HG03064 (cell line): ENCODE results near the gene ARHGEF6.
A peak's percentile ranks its signal among the peaks of the same experiment; 100 is the strongest.

Source experiments
- ATAC-seq: cut with Tn5 transposase; IDR thresholded peaks from one replicate; pipeline ENCODE4 v1.9.1; 2021; ENCODE audit warnings: low read depth; ENCODE audit not compliant: unreplicated experiment

The ARHGEF6 gene

DNA sequence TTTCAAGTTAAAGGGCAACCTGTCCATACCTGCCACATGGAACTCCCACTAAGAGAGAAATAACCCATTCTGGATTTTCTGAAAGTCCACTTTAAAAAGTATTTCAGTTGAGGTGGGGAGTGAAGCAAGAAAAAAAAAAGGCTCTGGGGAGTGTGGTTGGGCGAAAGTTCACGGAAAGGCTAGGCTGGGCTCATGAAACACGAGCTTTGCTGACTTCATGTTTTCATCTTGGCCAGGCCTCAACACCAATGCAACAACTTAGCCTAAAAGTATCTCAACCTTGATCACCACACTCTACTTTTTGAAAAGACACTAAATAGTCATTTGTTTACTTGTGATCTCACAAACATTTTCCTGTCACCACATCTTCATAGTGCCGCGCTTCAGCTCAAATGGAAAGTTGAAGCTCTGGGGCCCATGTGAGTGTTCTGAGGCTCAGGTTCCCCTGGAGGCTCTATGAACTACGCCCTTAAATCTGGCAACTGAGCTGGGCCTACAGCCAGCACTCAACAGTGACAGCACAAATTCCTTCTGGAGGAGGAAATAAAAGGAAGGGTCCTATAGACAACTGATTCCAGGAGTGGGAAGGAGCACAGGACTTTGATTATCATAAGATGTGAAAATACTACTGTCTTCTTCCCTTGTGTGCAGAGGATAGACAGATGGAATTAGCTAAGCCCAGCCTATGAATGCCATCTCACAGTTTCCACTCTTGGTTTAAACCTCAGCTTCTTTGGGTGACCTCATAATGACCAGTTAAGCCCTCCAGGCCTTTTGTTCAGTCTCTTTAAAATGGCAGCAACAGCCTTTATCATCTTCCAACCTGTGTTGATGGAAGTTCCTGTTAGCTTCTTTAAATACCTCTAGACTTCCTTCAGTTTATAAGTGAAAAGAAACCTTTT lies 127.7 kb downstream of the ARHGEF6 start:
- no peak for ATAC-seq

DNA sequence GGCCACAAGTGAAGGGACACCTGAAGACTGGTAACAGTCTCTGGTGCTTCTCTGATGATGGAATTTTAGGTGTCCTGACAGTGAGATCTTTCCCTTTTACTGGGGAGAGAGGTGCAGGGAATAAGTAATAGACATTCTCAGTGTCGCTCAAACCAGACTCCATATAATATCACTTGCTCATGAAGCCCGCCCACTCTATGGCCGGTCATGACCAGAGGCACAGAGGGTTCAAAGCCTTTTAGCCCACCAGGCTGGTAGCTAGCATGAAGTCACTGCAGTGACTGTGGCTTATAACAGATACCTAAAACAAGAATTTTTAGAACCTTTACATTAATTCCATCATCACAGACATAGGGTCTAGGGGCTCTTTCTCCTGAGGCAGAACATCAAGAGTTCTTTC lies 129.9 kb downstream of the ARHGEF6 start:
- ATAC-seq: no peak

DNA sequence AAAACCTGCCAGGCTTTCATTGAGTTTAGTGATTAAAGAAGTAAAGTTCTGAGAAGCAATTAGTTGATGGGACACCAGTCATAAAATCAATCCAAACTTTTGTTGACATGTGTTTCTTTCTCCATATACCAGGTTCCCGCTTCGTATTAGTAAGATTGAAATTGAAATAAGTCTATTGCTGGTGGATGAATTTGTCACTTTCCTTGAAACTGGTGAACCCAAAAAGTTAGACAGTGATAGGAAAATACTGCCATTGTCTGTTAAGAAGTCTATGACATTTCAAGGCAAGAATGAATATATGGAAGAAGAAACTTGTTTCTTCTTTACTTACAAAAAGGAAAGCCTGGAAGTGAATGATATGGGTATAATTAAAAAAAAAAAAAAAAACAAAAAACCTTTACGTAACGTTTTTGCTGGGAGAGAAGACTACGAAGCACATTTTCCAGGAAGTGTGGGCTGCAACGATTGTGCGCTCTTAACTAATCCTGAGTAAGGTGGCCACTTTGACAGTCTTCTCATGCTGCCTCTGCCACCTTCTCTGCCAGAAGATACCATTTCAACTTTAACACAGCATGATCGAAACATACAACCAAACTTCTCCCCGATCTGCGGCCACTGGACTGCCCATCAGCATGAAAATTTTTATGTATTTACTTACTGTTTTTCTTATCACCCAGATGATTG lies 132.9 kb downstream of the ARHGEF6 start, which contains the start of gene CD40LG:
Gene CD40LG (plus strand): TSS at position 482 of the 684 bp plus-strand sequence. CDS start 91 bp downstream, at position 573.
- no peak for ATAC-seq

DNA sequence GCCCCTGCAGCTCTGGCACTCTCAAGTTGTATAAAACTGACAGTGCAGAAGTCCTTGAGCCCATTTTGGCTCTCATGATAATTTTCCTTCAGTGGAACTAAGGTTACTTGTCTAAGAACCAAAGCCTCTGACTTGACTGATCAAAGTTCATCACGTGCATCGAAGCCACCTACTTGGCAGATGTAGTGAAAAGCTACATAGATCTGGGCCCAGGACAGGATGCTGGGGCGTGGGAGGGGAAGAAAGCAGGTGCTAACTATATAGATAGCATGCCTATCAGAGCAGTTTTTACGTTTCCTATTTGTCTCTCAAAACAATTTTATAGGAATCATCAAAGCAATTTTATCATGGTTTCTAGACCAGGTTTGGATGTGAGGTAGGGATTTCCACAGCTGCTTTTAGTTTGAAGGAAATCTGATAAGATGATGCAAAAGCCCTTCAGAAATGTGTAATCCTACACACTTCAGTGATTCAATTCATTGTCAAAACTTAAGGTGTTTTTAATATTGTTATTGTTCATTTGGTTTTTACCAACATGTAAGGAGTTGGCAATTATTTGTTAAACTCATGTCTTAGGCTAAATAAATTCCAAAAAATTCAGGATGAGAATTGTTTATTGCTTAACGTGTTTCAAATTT lies 134.0 kb downstream of the ARHGEF6 start:
- ATAC-seq: no peak

DNA sequence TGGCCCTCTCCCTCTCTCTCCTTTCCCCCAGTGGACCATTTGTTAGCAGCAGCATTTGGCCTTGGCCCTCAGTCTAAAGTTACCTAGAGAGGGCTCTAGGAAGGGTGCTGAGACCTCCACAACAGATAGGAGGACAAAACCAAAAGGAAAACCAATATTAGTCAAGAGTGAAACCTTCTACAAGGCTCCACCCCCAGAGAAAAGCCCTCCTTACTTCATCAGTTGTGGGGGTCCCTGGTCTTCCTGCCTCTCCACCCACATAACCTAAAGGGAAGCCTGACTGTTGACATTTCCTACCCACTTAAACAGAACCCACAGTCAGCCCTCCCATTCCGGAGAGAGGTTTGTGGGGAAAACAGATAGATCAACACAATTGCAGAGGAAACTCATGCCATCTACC lies 137.5 kb downstream of the ARHGEF6 start:
- ATAC-seq: no peak

DNA sequence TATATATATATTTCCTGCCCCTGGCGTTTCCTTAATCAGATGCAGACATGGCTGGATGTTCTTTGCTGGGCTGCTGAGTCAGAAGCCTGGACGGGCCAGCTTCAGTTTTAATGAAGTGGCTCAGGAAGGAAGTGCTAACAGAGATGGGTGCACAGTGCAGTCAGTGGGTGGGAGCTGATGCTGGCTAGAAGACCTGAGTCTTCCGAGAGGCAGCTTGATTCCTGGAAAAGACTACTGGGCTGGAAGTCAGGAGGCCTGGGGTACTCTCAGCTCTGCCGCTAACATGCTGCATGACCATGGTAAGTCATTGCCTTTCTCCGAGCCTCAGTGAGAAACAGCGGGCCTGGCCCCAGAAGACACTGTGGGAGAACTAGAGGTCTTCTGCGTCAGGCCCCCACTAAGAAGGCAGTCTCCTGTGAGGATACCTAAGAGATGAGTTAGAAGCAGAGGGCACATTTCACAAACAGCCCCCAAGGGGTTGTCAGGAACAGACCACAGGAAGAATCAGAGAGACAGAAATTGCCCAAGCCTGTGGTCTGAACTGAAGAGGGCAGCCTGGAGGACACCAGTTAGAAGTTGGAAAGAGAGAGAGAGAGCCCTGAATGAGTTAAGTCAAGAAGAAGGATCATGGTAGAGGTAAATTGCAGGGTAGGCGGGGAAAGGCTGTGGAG lies 141.1 kb downstream of the ARHGEF6 start:
- no peak for ATAC-seq

DNA sequence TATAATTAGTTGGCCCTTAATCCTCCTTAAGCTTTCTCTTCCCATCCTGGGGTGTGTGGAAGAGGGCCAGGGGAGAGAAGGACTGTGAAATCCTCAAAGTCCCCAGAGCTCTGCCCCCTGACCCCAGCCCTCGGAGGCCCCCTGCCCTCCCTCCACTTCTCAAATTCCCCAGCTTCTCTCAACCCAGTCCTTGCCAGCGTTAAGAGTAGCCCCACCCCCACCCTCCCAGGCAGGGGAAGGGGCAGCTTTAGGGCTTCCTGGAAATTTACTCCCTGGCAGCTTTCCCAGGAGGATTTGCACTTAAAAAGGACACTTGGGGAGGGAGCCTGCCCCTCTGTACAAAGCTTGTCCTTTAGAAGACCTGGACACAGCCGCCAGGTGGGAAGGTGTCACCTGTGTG lies 144.6 kb downstream of the ARHGEF6 start:
- ATAC-seq: no peak

DNA sequence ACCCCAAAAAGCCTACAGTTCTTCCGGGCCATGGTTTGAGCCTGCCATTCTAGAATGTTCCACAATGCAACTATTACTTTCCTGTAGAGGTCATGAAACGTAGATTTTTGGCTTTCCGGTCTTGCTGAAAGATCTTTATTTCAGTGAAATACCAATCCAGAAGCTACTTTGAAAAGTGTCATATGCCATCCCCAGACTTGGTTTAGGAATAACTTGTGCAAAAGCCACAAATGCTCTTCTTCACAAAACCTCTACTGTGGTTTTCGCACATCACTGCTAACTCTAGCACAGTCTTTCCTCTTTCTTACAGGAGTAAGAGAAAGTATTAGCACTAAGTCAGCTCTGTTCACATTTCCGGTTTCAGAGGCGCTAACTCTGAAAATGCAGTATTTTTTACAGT lies 145.5 kb downstream of the ARHGEF6 start:
- peak; percentile 80 for ATAC-seq

DNA sequence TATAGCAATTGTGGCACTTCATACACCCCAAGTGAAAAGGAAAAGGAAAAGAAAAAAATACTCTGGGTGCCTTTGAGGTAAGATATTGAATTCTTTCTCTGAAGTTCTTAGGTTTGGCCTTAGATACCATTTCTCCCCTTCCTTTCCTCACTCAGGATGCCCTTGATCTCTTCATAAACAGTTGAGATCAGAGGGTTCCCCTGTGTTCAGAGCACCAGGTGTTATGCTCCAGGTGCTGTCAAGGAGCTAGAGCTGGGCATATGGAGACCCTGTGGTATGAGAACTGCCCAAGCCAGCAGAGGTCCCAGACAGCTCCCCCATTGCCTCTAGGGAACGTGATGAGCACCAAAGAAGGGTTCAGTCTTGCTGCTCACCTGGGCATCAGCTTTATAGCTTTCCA lies 149.9 kb downstream of the ARHGEF6 start:
- no peak for ATAC-seq

DNA sequence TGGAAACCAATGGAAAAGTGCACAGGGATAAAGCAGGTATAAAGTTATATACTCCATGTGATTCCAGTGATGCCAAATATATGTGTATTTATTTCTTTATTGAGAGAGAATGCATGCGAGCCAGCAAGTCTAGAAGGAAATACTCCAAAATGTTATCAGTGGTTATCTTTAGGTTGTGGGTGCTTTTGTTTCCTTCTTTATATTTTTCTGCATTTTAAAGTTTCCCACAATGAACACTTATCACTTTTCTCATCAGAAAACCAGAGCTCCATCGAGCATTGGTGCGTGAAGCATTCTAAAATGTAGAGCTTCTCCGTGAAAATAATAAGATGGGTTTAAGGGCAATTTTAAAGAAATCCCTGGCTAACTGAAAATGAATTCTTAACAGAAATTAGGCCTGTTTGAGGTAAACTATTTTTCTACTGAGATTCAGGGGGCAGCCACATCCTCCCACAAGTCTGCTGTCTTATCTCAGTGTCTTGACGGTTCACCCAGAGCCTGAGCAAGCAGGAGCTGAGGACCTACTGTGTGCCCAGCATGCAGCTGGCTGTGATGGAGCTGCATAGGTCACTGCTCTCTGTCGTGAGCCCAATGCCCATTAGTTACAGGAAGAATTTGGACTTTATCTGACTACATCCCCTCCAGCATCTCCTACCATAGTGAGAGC lies 151.5 kb downstream of the ARHGEF6 start:
- ATAC-seq: no peak

DNA sequence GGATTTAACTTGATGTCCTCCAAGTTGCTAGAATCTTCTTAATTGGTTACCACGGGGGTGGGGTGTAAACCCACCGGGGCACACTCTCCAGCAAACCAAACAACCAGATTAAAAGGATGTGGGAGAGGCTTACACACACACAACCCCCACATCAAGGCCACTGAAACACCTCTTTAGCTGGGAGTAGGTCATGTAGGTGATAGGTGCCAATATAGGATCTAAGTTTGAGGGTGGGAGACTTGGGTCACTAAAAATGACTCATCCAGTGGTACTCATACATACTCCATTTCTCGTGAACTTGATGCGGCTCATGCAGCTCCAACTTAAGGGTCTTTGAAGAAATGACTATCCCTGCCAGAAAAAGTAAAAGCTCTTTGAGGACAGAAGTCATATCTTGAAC lies 153.3 kb downstream of the ARHGEF6 start:
- ATAC-seq: no peak

DNA sequence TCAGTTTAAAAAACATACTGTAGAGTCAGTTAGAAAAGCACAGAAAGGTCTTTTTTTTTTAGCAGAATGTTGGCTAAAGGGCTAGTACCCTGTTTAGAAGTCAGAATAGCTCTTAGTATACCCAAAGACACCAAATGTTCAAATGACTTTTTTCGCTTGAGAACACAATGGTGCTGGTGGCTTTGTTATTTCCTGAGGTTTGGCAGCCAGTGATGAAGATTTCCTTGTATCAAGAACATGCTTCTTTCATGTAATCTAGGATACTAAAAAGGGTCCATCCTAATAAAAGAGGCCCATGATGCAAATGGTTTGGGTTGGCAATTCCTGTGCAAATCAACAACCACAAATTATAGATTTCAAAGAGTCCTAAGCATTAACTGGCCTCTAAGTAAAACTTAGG lies 153.8 kb downstream of the ARHGEF6 start:
- no peak for ATAC-seq

DNA sequence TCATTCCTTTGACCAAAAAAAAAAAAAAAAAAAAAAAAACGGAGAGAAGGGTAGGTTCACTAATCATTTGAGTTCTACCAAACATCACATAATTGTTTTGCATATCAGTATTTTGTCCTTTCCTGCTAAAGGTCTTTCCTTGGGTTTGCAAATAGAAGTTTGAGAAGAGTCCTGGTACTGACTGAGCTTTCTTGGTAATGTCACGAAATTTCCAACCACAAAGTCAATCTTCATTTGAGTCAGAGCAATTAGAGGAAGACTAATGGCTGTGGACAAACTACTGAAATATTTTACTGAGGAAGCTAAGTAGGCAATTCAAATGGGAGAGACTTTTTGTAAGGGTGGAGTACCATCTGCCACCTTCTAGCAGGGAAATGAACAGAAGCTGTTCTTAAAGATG lies 154.5 kb downstream of the ARHGEF6 start:
- ATAC-seq: no peak

DNA sequence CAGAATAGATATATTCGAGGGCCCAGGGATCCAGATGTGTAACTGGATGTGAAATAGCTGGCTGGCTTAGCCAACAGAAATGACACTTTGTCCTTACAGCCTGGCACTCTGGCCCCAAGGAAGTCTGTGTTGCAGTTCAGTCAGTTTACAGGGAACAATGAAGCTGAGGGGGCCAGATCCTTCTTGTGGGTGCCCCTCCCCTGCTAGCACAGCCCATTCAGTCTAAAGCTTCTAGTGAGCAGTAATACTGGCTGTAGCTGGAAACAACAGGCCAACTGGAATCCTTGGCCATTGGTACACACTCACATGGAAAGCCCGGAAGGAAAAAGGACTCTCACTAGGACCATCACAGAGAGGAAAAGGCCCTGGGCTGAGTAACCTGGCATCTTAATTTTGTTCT lies 155.5 kb downstream of the ARHGEF6 start:
- ATAC-seq: no peak

DNA sequence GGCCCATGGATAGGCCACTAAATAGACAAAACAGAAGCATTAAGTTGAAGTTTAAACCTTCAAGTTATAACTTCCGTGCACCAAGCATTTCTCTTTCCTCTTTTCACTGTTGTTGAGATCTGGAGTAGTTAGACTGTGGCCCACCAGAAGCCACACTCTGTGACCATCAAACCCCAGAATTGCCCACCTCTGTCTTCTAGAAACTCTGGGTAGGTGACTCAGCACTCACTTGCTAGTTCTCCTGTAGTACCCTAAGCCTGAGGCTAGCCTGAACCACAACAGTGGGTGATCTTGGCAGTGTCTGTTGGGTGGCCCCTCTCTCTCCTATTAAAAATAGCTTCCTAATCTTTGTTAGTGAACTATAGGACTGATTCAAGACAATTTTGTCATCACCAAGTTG lies 157.3 kb downstream of the ARHGEF6 start:
- no peak for ATAC-seq

DNA sequence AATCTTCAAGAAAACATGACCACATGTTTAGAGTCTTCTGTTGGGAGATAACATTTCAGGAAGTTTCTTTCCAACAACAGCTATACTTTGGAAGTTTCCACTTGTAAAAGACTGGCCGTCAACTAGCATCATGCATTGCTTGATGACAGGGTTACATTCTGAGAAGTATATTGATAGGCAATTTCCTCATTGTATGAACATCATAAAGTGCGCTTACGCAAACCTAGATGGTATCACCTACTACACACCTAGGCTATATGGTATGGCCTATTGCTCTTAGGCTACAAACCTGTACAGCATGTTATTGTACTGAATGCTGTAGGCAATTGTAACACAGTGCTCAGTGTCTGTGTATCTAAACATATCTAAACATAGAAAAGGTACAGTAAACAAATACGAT lies 158.2 kb downstream of the ARHGEF6 start:
- no peak for ATAC-seq

DNA sequence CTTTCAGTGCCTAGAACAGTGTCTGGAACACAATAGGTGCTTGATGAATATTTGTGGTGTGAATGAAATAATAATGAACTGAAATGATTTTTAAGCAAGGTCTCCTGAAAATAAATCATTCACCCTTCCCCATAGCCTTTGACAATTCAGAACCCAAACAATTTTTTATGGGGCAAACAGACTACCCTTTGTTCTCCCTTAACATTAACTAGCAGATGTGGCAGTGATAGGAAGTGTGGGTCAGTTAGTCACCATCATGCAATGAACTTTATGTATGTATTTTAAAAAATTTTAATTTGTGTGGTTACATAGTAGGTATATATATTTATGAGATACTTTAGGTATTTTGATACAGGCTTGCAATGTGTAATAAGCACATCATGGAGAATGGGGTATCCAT lies 160.0 kb downstream of the ARHGEF6 start:
- ATAC-seq: no peak

DNA sequence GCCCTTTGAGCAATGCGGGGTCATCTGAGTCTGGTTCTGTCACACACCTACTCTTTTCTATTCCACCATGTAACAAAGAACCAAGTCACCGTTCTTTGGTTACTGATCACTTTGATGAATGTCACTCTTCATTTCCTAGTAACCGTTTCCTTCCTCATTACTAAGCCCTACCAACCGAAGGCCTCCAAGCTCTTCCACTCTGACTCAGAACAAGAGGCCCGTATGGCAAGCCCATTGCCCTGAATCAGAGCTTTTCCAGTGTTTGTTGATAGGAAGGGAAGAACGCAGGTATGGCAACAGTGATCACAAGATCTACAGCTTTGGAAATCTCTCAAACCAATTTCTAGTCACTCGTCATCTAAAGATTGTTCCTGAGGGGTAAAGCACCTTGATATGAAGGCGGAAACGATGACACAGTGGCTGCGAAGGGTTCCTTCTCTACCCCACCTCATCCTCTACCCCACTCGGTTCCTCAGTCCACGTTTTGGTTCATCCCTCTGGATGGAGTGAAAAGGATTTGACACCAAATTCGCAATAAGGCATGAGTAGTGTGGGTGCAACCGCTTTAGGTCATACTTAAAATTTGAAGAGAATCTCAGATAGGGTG lies 160.7 kb downstream of the ARHGEF6 start:
- ATAC-seq: no peak

DNA sequence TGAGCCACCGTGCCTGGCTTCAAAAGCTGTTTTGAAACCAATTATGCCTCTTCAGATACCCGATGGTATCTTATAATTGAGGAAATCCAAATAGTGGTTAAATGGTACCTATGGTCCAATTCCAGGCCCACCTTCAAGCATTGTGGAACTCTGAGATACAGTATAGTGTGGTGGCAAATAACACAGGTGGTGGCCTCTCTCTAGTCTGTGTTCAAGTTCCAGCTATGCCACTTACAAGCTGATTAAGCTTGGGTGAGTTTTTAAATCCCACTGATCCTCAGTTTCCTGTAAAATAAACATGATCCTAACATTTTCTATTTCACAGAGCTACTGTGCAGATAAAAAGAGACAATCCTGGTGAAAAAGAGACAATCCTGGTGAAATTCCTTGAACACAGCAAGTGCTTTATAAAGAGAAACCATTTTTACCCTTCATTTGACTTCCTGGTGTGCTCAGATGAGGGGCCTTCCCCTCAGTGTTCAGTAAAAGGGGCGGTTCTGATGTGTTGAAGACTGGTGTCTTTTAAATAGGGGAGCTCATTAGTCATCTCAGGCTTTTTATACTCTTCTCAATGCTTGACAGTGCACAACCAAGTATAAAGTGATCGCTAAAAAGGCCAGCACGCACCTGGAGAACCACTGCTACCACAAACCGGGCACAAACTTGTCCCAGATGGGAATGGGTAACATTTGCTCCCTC lies 163.6 kb downstream of the ARHGEF6 start:
- peak; percentile 89 for ATAC-seq
